PFSK-1 (cell line): Measurements from ENCODE around the gene KCNQ2.

Experiments used
- FOXP2 ChIP-seq: optimal IDR thresholded peaks from 2 replicates; pipeline ENCODE3; 2011; ENCODE audit warnings: borderline replicate concordance, control low read depth, inconsistent platforms; ENCODE audit not compliant: insufficient read depth; ENCODE audit errors: extremely low read length, extremely low read depth
- POLR2AphosphoS5 ChIP-seq: IDR thresholded peaks from 2 replicates; pipeline ENCODE4 v1.6.1; 2012; ENCODE audit warnings: low read depth, mild to moderate bottlenecking, control low read depth, low read length, moderate library complexity
- SIN3A ChIP-seq: IDR thresholded peaks from 2 replicates; pipeline ENCODE4 v1.6.1; 2012; ENCODE audit warnings: mild to moderate bottlenecking, low read length, moderate library complexity, borderline replicate concordance; ENCODE audit not compliant: insufficient read depth
- TAF1 ChIP-seq: IDR thresholded peaks from 2 replicates; pipeline ENCODE4 v1.6.1; 2012; ENCODE audit warnings: low read length, control low read depth, borderline replicate concordance; ENCODE audit not compliant: insufficient read depth
- TF ChIP-seq, protein P1 (sequence below), 2 experiments: IDR thresholded peaks; 2 replicates each; pipeline versions ENCODE4 v1.6.1 to v1.8.0; 2011 to 2012; ENCODE audit warnings: low read depth in 2 of 2, low read length in 2 of 2, control low read depth in 1 of 2, inconsistent platforms in 1 of 2, mild to moderate bottlenecking in 1 of 2, moderate library complexity in 1 of 2; ENCODE audit not compliant: insufficient read depth in 1 of 2

Gene KCNQ2

DNA sequence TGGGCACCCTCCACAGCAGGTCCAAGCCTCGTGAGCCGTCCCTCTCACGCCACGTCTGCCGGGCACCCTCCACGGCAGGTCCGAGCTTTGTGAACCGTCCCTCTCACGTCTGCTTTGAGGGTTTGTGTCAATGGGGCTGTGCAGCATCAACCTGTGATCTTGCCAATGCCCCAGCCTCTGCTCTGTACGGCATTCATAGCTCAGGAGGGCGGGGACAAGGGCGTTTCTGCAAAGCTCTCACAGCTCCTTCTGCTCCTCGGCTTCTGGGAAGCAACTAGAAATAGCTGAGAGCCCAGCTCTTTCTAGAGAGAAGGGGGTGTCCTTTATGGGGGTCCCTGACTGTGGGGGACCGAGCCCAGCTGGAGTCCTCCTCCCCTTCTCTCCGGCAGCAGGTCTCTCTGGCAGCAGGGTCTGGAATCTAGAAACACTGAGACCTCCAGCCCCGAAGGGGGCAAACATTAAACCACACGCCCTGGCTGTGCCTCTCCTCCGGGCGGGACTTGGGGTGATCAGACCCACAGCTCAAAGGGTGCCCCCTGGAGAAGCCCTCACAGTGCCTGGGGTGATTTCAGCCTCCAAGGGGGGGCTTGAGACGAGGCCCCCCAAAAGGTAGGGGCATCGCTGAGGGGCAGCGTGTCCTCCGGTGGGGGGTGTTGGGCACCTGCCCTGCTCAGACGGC lies 70.1 kb downstream of the KCNQ2 start:
- TF ChIP-seq TAF1 = no peak
- TF ChIP-seq POLR2AphosphoS5 = no peak
- no peak for TF ChIP-seq FOXP2
- TF ChIP-seq SIN3A = no peak
- TF ChIP-seq, protein P1, sequence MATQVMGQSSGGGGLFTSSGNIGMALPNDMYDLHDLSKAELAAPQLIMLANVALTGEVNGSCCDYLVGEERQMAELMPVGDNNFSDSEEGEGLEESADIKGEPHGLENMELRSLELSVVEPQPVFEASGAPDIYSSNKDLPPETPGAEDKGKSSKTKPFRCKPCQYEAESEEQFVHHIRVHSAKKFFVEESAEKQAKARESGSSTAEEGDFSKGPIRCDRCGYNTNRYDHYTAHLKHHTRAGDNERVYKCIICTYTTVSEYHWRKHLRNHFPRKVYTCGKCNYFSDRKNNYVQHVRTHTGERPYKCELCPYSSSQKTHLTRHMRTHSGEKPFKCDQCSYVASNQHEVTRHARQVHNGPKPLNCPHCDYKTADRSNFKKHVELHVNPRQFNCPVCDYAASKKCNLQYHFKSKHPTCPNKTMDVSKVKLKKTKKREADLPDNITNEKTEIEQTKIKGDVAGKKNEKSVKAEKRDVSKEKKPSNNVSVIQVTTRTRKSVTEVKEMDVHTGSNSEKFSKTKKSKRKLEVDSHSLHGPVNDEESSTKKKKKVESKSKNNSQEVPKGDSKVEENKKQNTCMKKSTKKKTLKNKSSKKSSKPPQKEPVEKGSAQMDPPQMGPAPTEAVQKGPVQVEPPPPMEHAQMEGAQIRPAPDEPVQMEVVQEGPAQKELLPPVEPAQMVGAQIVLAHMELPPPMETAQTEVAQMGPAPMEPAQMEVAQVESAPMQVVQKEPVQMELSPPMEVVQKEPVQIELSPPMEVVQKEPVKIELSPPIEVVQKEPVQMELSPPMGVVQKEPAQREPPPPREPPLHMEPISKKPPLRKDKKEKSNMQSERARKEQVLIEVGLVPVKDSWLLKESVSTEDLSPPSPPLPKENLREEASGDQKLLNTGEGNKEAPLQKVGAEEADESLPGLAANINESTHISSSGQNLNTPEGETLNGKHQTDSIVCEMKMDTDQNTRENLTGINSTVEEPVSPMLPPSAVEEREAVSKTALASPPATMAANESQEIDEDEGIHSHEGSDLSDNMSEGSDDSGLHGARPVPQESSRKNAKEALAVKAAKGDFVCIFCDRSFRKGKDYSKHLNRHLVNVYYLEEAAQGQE (IDR thresholded peaks at IDR 0.05; ENCODE audit: insufficient read depth in 1 of 2, low read depth in 2 of 2, low read length in 2 of 2) = no peak

DNA sequence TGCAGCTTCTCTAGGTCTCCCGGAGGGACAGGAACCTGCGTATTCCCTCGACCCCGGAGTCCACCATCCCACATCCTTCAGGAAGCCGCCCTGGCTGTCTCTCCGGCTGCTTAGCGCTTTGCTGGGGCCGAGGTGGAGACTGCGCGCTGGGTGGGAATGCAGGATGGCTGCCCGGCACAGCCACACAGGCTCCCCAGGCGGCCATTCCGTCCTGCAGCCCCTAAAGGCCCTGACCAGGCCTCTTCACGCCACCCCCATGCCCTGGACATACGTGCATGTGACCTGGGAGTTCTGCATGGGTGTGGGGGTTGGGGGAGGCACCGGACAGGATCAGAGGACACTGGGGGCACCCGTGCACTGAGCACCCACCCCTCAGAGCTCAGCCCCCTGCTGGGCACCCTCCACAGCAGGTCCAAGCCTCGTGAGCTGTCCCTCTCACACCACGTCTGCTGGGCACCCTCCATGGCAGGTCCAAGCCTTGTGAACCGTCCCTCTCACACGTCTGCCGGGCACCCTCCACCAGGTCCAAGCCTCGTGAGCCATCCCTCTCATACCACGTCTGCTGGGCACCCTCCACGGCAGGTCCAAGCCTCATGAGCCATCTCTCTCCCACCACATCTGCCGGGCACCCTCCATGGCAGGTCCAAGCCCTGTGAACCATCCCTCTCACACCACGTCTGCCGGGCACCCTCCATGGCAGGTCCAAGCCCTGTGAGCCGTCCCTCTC lies 70.9 kb downstream of the KCNQ2 start:
- TF ChIP-seq TAF1 (no peak), SIN3A (no peak)

DNA sequence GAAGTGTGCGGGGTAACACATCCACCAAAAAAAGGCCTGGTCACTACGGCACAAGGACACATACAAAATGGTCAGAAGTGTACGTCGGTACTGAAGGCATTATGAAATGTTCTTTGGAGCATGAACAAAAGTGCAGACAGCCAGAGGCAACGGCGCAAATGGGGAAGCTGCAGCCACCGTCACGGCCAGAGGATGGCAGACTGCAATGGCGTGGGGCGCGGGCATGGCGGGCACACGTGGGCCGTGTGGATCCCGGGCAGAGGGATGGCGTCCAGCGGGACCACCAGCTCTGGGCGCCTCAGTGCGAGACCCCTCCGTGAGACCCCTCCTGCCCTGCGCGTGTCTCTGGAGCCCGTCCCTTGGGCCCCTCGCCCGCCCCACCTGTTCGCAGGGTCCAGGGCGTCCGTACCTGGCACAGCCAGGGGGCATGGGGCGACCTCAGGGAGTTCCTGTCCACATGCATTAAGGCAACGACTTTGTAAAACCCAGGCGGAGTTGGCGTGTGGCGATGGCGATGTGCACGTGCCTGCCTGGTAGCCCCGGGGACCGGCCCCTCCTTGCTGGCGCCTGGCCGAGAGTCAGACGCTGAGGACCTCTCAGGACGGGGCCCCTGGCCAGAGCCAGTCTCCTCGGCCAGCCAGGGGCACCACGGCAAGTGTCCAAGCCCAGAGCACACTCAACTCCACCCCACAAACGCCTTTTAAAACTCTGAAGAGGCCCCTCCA lies 71.8 kb downstream of the KCNQ2 start:
- TF ChIP-seq, protein P1 (IDR thresholded peaks at IDR 0.05; ENCODE audit: insufficient read depth in 1 of 2, low read depth in 2 of 2, low read length in 2 of 2) = no peak
- TF ChIP-seq POLR2AphosphoS5 (no peak), FOXP2 (no peak), TAF1 (no peak), SIN3A (no peak)

DNA sequence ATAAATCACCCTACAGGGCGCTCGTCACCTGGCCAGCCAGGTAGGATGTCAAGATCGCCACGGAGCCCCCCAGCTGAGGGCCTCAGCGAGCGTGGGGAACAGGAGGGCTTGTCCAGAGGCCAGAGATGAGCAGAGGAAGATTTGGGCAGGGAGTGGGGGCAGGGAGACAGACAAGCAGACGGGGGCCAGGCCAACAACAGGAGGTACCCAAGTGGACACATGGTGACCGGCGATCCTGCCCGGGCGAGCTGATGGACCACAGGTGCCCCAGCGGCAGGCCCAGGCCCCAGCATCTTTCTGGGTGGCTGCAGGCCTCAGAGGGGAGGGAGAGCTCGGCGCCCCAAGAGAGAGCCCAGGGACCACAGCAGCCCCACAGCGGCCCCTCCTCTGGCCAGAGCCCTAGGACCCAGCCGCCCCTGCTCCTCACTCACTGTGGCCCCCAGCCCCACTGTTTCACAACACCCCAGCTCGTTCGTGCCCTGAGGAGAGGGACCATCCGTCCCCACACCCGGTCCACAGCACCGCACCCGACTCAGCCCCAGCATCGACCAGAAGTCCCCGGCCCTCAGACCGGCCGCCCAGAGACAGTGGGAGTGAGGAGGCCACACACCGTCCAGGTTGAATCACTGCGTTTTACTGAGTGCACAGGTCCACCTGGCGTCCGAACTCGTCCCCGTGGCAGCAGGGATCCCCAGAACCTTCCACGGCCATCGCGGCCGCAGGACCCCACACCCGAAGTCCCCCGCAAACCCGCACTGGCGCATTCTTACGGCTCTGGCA lies 72.7 kb downstream of the KCNQ2 start:
- no peak for TF ChIP-seq SIN3A
- no peak for TF ChIP-seq TAF1
- TF ChIP-seq FOXP2 = no peak
- TF ChIP-seq POLR2AphosphoS5 = no peak
- TF ChIP-seq, protein P1 (IDR thresholded peaks at IDR 0.05; ENCODE audit: insufficient read depth in 1 of 2, low read depth in 2 of 2, low read length in 2 of 2) = no peak

DNA sequence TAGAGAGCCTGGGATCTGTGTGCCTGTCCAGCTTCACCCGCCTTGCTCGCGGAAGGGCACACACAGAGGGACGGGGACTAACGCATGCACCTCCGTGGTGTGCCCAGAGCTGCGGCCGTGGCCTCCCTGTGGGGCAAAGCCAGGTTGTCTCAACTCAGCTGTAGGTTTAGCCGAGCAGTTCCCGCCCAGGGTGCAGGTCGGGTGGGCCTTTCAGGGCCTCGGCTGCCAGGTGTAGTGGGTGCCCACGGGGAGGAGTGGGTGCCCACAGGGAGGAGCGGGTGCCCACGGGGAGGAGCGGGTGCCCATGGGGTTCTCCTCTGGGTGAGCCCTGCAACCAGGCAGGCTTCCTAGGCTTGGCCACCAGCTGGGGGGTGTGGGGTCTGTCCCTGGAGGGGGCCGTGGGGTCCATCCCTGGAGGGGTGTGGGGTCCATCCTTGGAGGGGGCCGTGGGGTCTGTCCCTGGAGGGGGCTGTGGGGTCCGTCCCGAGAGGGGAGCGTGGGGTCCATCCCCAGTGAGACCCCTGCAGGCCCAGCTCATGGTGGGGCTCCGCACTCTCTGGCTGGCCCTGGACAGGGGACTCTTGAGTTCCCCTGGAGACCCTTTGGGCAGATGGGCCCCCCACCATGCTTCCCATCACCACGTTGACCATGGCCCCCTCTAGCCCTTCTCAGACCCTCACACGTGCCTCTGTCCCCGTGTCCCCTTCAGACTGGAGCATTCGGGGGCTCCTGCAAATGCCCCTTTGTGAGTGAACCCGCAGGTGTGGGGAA lies 73.5 kb downstream of the KCNQ2 start:
- TF ChIP-seq FOXP2 (no peak), SIN3A (no peak), POLR2AphosphoS5 (no peak), TAF1 (no peak)
- TF ChIP-seq, protein P1 (IDR thresholded peaks at IDR 0.05; ENCODE audit: insufficient read depth in 1 of 2, low read depth in 2 of 2, low read length in 2 of 2) = no peak
